K562 (cell line): ENCODE results near the gene SERPINA12. TPM values are rescaled to one million over a fixed set of nuclear protein-coding genes. Genes with fewer than 3 reads are reported as not detected.

Source experiments
- ATAC-seq: fragments of 200-7000 bp; cut with Tn5 transposase; 3 replicates; pipeline ENCODE4 v1.9.1; 2020; ENCODE audit warnings: moderate library complexity
- BruUV-seq: library from RNA; stranded (reverse); fragments of 400-500 nt; replicated peaks from 2 replicates; lab custom pipeline; 2021; lab: Mats Ljungman, UMichigan
- CTCF ChIA-PET: fragments of 300-600 bp; formaldehyde crosslinking; extraction: SDS; loops from one replicate; lab custom pipeline; 2021; ENCODE audit warnings: low intra/inter-chr PET ratio; lab: Yijun Ruan, JAX
- POLR2A ChIA-PET: fragments of 300-600, 350-650 bp; sonication (Branson Sonifier 250); formaldehyde crosslinking; extraction: SDS; loops from one replicate; lab custom pipeline; 2021; ENCODE audit warnings: antibody characterized with exemption, inconsistent platforms; lab: Yijun Ruan, JAX
- DNase-seq, 4 experiments: peaks; one replicate each; pipeline versions ENCODE4 v3.0.0 to v3.0.0-alpha.2; 2011 to 2018; ENCODE audit warnings: low spot score in 3 of 4, mixed read lengths in 3 of 4; ENCODE audit errors: extremely low read depth in 1 of 4
- FAIRE-seq: peaks from 2 replicates; lab custom pipeline; 2011; peaks lifted over from hg19 to GRCh38; lab: Jason Lieb, UNC
- H2AFZ ChIP-seq: 2 replicates; pipeline ENCODE4 v1.6.0; 2011; ENCODE audit warnings: low read depth, low read length, control low read depth, inconsistent platforms
- H3K27ac ChIP-seq: fragments of 200-600 bp; 3 replicates; pipeline ENCODE4 v1.8.0; 2011; ENCODE audit warnings: low read depth, mild to moderate bottlenecking, control low read depth, inconsistent platforms, low read length, moderate library complexity, mixed read lengths; ENCODE audit errors: extremely low read depth
- H3K27me3 ChIP-seq, 2 experiments: fragments of 300-600 bp in 1 of 2; 2 replicates in 1 of 2; 3 replicates in 1 of 2; pipeline versions ENCODE4 v1.6.0 to v1.8.0; 2011; ENCODE audit warnings: inconsistent platforms in 2 of 2, low read length in 2 of 2, mild to moderate bottlenecking in 1 of 2, mixed read lengths in 1 of 2, moderate library complexity in 1 of 2; ENCODE audit not compliant: control insufficient read depth in 2 of 2, insufficient read depth in 2 of 2
- H3K36me3 ChIP-seq: fragments of 300-600 bp; 3 replicates; pipeline ENCODE4 v1.8.0; 2011; ENCODE audit warnings: mild to moderate bottlenecking, low read length, inconsistent platforms; ENCODE audit not compliant: control insufficient read depth, insufficient read depth
- H3K4me1 ChIP-seq, 2 experiments: fragments of 200-600 bp in 1 of 2; replicated peaks in 1 of 2; 2 replicates in 1 of 2; 3 replicates in 1 of 2; pipeline versions ENCODE4 v1.5.1 to v1.8.0; 2011; ENCODE audit warnings: inconsistent platforms in 2 of 2, low read length in 2 of 2, mild to moderate bottlenecking in 1 of 2, mixed read lengths in 1 of 2, moderate library complexity in 1 of 2; ENCODE audit not compliant: control insufficient read depth in 2 of 2, insufficient read depth in 2 of 2
- H3K4me2 ChIP-seq: 2 replicates; pipeline ENCODE4 v1.6.1; 2011; ENCODE audit warnings: low read length, control low read depth, inconsistent platforms, mixed read lengths; ENCODE audit not compliant: insufficient read depth
- H3K4me3 ChIP-seq: fragments of 200-600 bp; sonication (generic), shearing (Covaris generic); 2 replicates; pipeline ENCODE4 v1.5.1; 2016; ENCODE audit warnings: control low read depth, inconsistent platforms
- H3K79me2 ChIP-seq: fragments of 200-600 bp; 3 replicates; pipeline ENCODE4 v1.8.0; 2011; ENCODE audit warnings: low read length, inconsistent platforms; ENCODE audit not compliant: control insufficient read depth, insufficient read depth
- H3K9ac ChIP-seq, 2 experiments: 2 replicates each; pipeline versions ENCODE4 v1.6.0 to v1.6.1; 2011; ENCODE audit warnings: low read depth in 2 of 2, low read length in 2 of 2, control low read depth in 1 of 2, inconsistent platforms in 1 of 2, mild to moderate bottlenecking in 1 of 2, mixed read lengths in 1 of 2; ENCODE audit not compliant: insufficient read depth in 1 of 2
- H3K9me1 ChIP-seq: one replicate; pipeline ENCODE4 v1.6.0; 2011; ENCODE audit warnings: inconsistent platforms, mild to moderate bottlenecking, low read length, moderate library complexity; ENCODE audit not compliant: control insufficient read depth, insufficient read depth
- H3K9me3 ChIP-seq: replicated peaks from 2 replicates; pipeline ENCODE4 v1.5.1; 2011; ENCODE audit warnings: low read depth, low read length, inconsistent platforms; ENCODE audit not compliant: control insufficient read depth, insufficient read depth
- H4K20me1 ChIP-seq: replicated peaks from 2 replicates; pipeline ENCODE4 v1.6.1; 2011; ENCODE audit warnings: low read length, inconsistent platforms, mixed read lengths; ENCODE audit not compliant: control insufficient read depth, insufficient read depth
- ASH1L ChIP-seq: fragments of 450-650 bp; IDR thresholded peaks from 2 replicates; pipeline ENCODE4 v1.6.1; 2018; ENCODE audit warnings: borderline replicate concordance, mild to moderate bottlenecking, low read depth; ENCODE audit not compliant: partially characterized antibody
- C11orf30 ChIP-seq: fragments of 450-650 bp; IDR thresholded peaks from 2 replicates; pipeline ENCODE4 v1.6.1; 2016; ENCODE audit warnings: low read depth, mild to moderate bottlenecking
- CBX5 ChIP-seq: IDR thresholded peaks from 2 replicates; pipeline ENCODE4 v1.6.1; 2014; ENCODE audit warnings: low read depth, borderline replicate concordance
- CBX8 ChIP-seq: fragments of 200-600 bp; sonication (generic); IDR thresholded peaks from 2 replicates; pipeline ENCODE4 v1.6.1; 2012; ENCODE audit warnings: borderline replicate concordance, mixed run types, low read depth, mild to moderate bottlenecking, moderate library complexity, mixed read lengths, low read length, control low read depth, inconsistent platforms; ENCODE audit not compliant: poor library complexity, severe bottlenecking; ENCODE audit errors: extremely low read depth
- CHCHD3 ChIP-seq: fragments of 250-450 bp; sonication (Bioruptor Pico); IDR thresholded peaks from 2 replicates; pipeline ENCODE4 v2.1.2; 2022; ENCODE audit warnings: mild to moderate bottlenecking
- CTBP1 ChIP-seq: fragments of 450-650 bp; IDR thresholded peaks from 2 replicates; pipeline ENCODE4 v1.6.1; 2016; ENCODE audit warnings: borderline replicate concordance
- EP400 ChIP-seq: fragments of 450-650 bp; IDR thresholded peaks from 2 replicates; pipeline ENCODE4 v1.6.1; 2017; ENCODE audit warnings: antibody characterized with exemption, mild to moderate bottlenecking, moderate library complexity
- ESRRB ChIP-seq: fragments of 250-450 bp; sonication (Bioruptor Pico); IDR thresholded peaks from 2 replicates; pipeline ENCODE4 v1.5.0; 2020; ENCODE audit warnings: mild to moderate bottlenecking, moderate library complexity, borderline replicate concordance
- ETS2 ChIP-seq: IDR thresholded peaks from 2 replicates; pipeline ENCODE4 v1.6.1; 2016; ENCODE audit warnings: borderline replicate concordance, missing genetic modification characterization, mild to moderate bottlenecking, moderate library complexity, missing compliant biosample characterization; ENCODE audit not compliant: poor library complexity, severe bottlenecking
- FOXA1 ChIP-seq: fragments of 450-650 bp; IDR thresholded peaks from 2 replicates; pipeline ENCODE4 v1.6.1; 2016; ENCODE audit warnings: mild to moderate bottlenecking, borderline replicate concordance
- HNRNPUL1 ChIP-seq: fragments of 200-400 bp; formaldehyde crosslinking; IDR thresholded peaks from 2 replicates; pipeline ENCODE4 v1.6.1; 2017; ENCODE audit warnings: low read length
- LCOR ChIP-seq: sonication (generic); formaldehyde crosslinking; IDR thresholded peaks from 2 replicates; pipeline ENCODE4 v1.8.0; 2022; ENCODE audit warnings: mild to moderate bottlenecking, missing genetic modification reagents
- NR2F6 ChIP-seq: fragments of 450-650 bp; formaldehyde crosslinking; IDR thresholded peaks from 2 replicates; pipeline ENCODE4 v1.4.0; 2020; ENCODE audit warnings: mild to moderate bottlenecking
- POU5F1 ChIP-seq: fragments of 150-350 bp; IDR thresholded peaks from 2 replicates; pipeline ENCODE4 v1.6.1; 2014; ENCODE audit warnings: borderline replicate concordance, low read length, low read depth, mild to moderate bottlenecking; ENCODE audit not compliant: partially characterized antibody
- RBM14 ChIP-seq: fragments of 200-400 bp; formaldehyde crosslinking; IDR thresholded peaks from 2 replicates; pipeline ENCODE4 v1.6.1; 2018; ENCODE audit warnings: low read depth, mild to moderate bottlenecking, low read length, moderate library complexity, borderline replicate concordance; ENCODE audit not compliant: insufficient read depth
- STAT5B ChIP-seq: fragments of 250-450 bp; sonication (Bioruptor Pico); IDR thresholded peaks from 2 replicates; pipeline ENCODE4 v1.8.0; 2021; ENCODE audit warnings: mild to moderate bottlenecking, inconsistent platforms
- U2AF2 ChIP-seq: fragments of 200-400 bp; formaldehyde crosslinking; optimal IDR thresholded peaks from 2 replicates; pipeline ENCODE3; 2017; ENCODE audit warnings: low read depth, mild to moderate bottlenecking, low read length
- WGBS: fragments of 100-300 bp; shearing (Covaris generic); methylation state at CpG from one replicate; pipeline ENCODE4 v1.1.6; 2016; ENCODE audit warnings: low coverage, mixed read lengths; ENCODE audit not compliant: insufficient coverage; ENCODE audit errors: missing lambda C conversion rate; 5-methylcytosine and 5-hydroxymethylcytosine counted together
- in situ Hi-C: fragments of 300-500 bp; cut with MboI; formaldehyde crosslinking; loops from 4 replicates; pipeline ENCODE4 v1.15.0; 2018; ENCODE audit warnings: inconsistent platforms, mixed read lengths
- intact Hi-C: fragments of 100-400 bp; cut with micrococcal nuclease; formaldehyde crosslinking; loops from 2 replicates; pipeline ENCODE4 v1.14.2; 2022
- polyA plus RNA-seq, 8 experiments: library from polyadenylated mRNA; depleted of rRNA in 4 of 8; stranded (reverse) in 5 of 8; unstranded in 3 of 8; fragments of >200 nt; fragmentation: Nextera tagmentation in 2 of 8; fragmentation: Illumina TruSeq in 1 of 8; extraction: Ambion mirVana in 2 of 8; extraction: Trizol in 1 of 8; gene quantifications; 2 replicates each; pipeline versions ENCODE4 v1.2.1 to v1.2.3, GENCODE V29; 2011 to 2014; ENCODE audit warnings: inconsistent platforms in 1 of 8, missing spikeins in 1 of 8
- total RNA-seq, 7 experiments: library from RNA; depleted of rRNA in 6 of 7; stranded (reverse); fragments of >200 nt in 6 of 7; fragmentation: Illumina TruSeq in 2 of 7; extraction: Trizol in 2 of 7; gene quantifications; 2 replicates each; pipeline versions ENCODE4 v1.2.1 to v1.2.3, GENCODE V29; 2011 to 2021; ENCODE audit warnings: low replicate concordance in 1 of 7
- TF ChIP-seq, protein P1 (sequence below), 2 experiments: fragments of 250-450 bp in 1 of 2; fragments of 450-650 bp in 1 of 2; sonication (Bioruptor Pico) in 1 of 2; IDR thresholded peaks; 2 replicates each; pipeline versions ENCODE4 v1.6.1 to v1.8.0; 2016 to 2021; ENCODE audit warnings: mild to moderate bottlenecking in 2 of 2, moderate library complexity in 2 of 2, missing compliant biosample characterization in 1 of 2, missing genetic modification characterization in 1 of 2
- TF ChIP-seq, protein P2 (sequence below): fragments of 150-350 bp; conservative IDR thresholded peaks from 2 replicates; pipeline ENCODE4 v1.6.1; 2014; ENCODE audit warnings: low read length

Gene SERPINA12
- total and polyA plus RNA-seq, 9 of the 15 experiments (the other 6 are each of a cell fraction or from before 2014, with no cell fraction given): not detected

DNA sequence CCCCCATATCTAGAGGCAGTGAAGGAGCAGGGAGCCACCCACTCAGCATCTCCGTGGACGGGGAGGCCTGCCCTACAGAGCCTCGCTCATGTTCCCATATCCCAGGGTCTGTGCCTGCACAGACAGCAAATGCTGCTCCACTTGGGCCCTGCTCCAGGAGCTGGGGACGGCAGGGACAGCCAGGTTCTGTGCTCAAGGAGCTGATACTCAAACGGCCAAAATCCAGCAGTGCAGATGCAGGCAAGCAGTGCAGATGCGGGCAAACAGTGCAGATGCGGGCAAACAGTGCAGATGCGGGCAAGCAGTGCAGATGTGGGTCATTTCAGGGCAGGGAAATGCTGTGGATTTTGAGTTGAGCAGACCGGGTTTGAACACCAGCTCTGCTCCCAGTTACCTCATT, 6.2 kb upstream of the SERPINA12 start (continued):
- TF ChIP-seq LCOR (CRISPR knock-in tag) (no peak), CBX5 (no peak), NR2F6 (CRISPR knock-in tag) (no peak), C11orf30 (no peak), FOXA1 (no peak), CBX8 (no peak)
- TF ChIP-seq, protein P1, sequence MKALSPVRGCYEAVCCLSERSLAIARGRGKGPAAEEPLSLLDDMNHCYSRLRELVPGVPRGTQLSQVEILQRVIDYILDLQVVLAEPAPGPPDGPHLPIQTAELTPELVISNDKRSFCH (CRISPR knock-in tag; IDR thresholded peaks at IDR 0.05): no peak
- TF ChIP-seq, protein P1 (tag; IDR thresholded peaks at IDR 0.05): no peak
- TF ChIP-seq, all 486 proteins: peak for 0

DNA sequence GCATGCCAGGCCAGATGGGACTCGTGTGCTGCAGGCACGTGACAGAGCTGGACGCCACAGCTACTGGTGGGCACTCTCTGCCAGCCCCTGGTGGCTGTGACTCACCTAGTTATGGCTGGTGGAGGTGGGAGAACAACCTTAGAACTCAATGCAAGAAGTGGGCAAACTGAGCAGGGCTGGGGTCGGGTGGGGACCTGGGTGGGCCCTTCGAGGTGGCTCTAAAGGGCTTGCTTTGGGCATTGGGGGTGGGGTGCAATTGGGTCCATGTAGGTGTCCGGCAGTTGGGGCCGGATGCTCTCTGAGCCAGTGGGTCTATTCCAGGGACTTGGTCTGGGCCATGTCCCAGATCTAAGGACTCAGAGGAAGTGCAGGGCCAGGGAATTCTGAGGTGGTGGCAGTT, 5.1 kb upstream of the SERPINA12 start:
- DNase-seq (no peak), FAIRE-seq (no peak), ATAC-seq (no peak)
- H4K20me1 ChIP-seq: no peaks in the 10 kb centered on the region
- H3K27me3 ChIP-seq: no peaks in the 10 kb centered on the region; a peak in 1 of 5 replicates
- intact Hi-C loops (no loop called here), in situ Hi-C loops (no loop called here)
- H2AFZ ChIP-seq: no peak overlapping the region
- no peaks in the 10 kb centered on the region for H3K9me3 ChIP-seq
- no TSS peak for BruUV-seq
- no peak overlapping the region for H3K4me2 ChIP-seq
- H3K9ac ChIP-seq: no peak overlapping the region
- no peak overlapping the region for H3K4me3 ChIP-seq
- no peaks in the 10 kb centered on the region for H3K4me1 ChIP-seq
- no peaks in the 10 kb centered on the region for H3K79me2 ChIP-seq
- H3K27ac ChIP-seq: no peak overlapping the region
- no peaks in the 10 kb centered on the region for H3K9me1 ChIP-seq
- TF ChIP-seq U2AF2 (no peak), CHCHD3 (CRISPR knock-in tag) (no peak), STAT5B (CRISPR knock-in tag) (no peak), ASH1L (no peak), ESRRB (CRISPR knock-in tag) (no peak), ETS2 (tag) (no peak), HNRNPUL1 (no peak), CTBP1 (no peak), EP400 (no peak), POU5F1 (no peak), RBM14 (no peak)
- TF ChIP-seq, protein P2, sequence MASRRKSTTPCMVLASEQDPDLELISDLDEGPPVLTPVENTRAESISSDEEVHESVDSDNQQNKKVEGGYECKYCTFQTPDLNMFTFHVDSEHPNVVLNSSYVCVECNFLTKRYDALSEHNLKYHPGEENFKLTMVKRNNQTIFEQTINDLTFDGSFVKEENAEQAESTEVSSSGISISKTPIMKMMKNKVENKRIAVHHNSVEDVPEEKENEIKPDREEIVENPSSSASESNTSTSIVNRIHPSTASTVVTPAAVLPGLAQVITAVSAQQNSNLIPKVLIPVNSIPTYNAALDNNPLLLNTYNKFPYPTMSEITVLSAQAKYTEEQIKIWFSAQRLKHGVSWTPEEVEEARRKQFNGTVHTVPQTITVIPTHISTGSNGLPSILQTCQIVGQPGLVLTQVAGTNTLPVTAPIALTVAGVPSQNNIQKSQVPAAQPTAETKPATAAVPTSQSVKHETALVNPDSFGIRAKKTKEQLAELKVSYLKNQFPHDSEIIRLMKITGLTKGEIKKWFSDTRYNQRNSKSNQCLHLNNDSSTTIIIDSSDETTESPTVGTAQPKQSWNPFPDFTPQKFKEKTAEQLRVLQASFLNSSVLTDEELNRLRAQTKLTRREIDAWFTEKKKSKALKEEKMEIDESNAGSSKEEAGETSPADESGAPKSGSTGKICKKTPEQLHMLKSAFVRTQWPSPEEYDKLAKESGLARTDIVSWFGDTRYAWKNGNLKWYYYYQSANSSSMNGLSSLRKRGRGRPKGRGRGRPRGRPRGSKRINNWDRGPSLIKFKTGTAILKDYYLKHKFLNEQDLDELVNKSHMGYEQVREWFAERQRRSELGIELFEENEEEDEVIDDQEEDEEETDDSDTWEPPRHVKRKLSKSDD: no peak
- POLR2A ChIA-PET: no interaction called here
- CTCF ChIA-PET: no interaction called here
- 0% methylated on average over 5 of the region's 7 CpGs for WGBS
- H3K36me3 ChIP-seq: no peaks in the 10 kb centered on the region
